Activated B cell treated with CpG ODN at 0.5 μM for 24 hours (primary cell): ENCODE data around the gene ACOX3. TPM values are rescaled to one million over a fixed set of nuclear protein-coding genes. Genes with fewer than 3 reads are reported as not detected.
A peak's percentile ranks its signal among the peaks of the same experiment; 100 is the strongest.

ENCODE experiments used
- ATAC-seq: fragments of 200-7000 bp; cut with Tn5 transposase; one replicate; pipeline ENCODE4 v1.10.0; 2021; ENCODE audit warnings: low read depth, mild to moderate bottlenecking, moderate library complexity
- CTCF ChIA-PET: fragments of 350-600 bp; sonication (Branson Sonifier 250); formaldehyde crosslinking; loops from one replicate; lab custom pipeline; 2021; ENCODE audit warnings: antibody characterized with exemption; lab: Charles Lee
- POLR2A ChIA-PET: fragments of 350-600 bp; sonication (Branson Sonifier 250); formaldehyde crosslinking; loops from one replicate; lab custom pipeline; 2021; ENCODE audit warnings: antibody characterized with exemption; lab: Charles Lee
- DNase-seq: peaks from one replicate; pipeline ENCODE4 v3.0.0; 2022
- H3K27ac Mint-ChIP-seq: one replicate; pipeline ENCODE4 v1.8.0; 2020; ENCODE audit warnings: mixed read lengths
- H3K27me3 Mint-ChIP-seq: one replicate; pipeline ENCODE4 v1.8.0; 2021; ENCODE audit warnings: mixed read lengths
- H3K36me3 Mint-ChIP-seq: one replicate; pipeline ENCODE4 v1.8.0; 2021; ENCODE audit warnings: low read depth, mixed read lengths
- H3K4me1 Mint-ChIP-seq: one replicate; pipeline ENCODE4 v1.8.0; 2021; ENCODE audit warnings: mixed read lengths
- H3K4me3 Mint-ChIP-seq: one replicate; pipeline ENCODE4 v1.8.0; 2020; ENCODE audit warnings: mild to moderate bottlenecking, mixed read lengths
- H3K9me3 Mint-ChIP-seq: one replicate; pipeline ENCODE4 v1.8.0; 2020; ENCODE audit warnings: mixed read lengths
- CTCF ChIP-seq: fragments of 200-600 bp; IDR thresholded peaks from one replicate; pipeline ENCODE4 v1.8.0; 2022; ENCODE audit warnings: antibody characterized with exemption, mild to moderate bottlenecking
- intact Hi-C: fragments of 100-400 bp; cut with micrococcal nuclease; formaldehyde crosslinking; loops from one replicate; pipeline ENCODE4 v1.15.1; 2024
- total RNA-seq: library from RNA; stranded (reverse); gene quantifications from 2 replicates; pipeline ENCODE4 v1.2.3, GENCODE V29; 2022

ACOX3 gene
- total RNA-seq, 1 donor from 2014 or later: 20.6 TPM

GRCh38 chr4:8404791-8405515, 35.6 kb downstream of the ACOX3 start:
- no peak for DNase-seq
- no peaks in the 10 kb centered on the region for H3K27me3 Mint-ChIP-seq

GRCh38 chr4:8403976-8404375, 36.5 kb downstream of the ACOX3 start:
- Mint-ChIP-seq H3K4me3 (no peak overlapping the region), H3K27ac (no peak overlapping the region), H3K36me3 (peaks cover 63% of the 10 kb centered on the region), H3K4me1 (no peaks in the 10 kb centered on the region), H3K27me3 (no peaks in the 10 kb centered on the region), H3K9me3 (no peaks in the 10 kb centered on the region)
- POLR2A ChIA-PET: no interaction called here
- CTCF ChIA-PET: interaction anchor here (0.6 to 2.7 kb wide), 5 partner anchors 11 to 600 kb away, joined by 3 to 17 read pairs (median 6); no protein-coding TSS in a partner anchor
- intact Hi-C loops: loop anchor here (1.0 to 2.0 kb wide), 3 partner anchors 162 to 599 kb away; no protein-coding TSS in a partner anchor
- TF ChIP-seq CTCF: no peak
- no peak for DNase-seq
- ATAC-seq: no peak

More at GRCh38 chr4:8404791-8405515, 35.6 kb downstream of the ACOX3 start:
- H3K4me1 Mint-ChIP-seq: no peaks in the 10 kb centered on the region
- H3K4me3 Mint-ChIP-seq: no peak overlapping the region
- no peak for ATAC-seq
- peaks cover 66% of the 10 kb centered on the region for H3K36me3 Mint-ChIP-seq
- POLR2A ChIA-PET: no interaction called here
- intact Hi-C loops: no loop called here
- H3K9me3 Mint-ChIP-seq: no peaks in the 10 kb centered on the region
- H3K27ac Mint-ChIP-seq: no peak overlapping the region
- CTCF ChIA-PET: no interaction called here
- TF ChIP-seq CTCF: no peak

GRCh38 chr4:8403173-8403753, 37.3 kb downstream of the ACOX3 start:
- H3K36me3 Mint-ChIP-seq: peaks cover 64% of the 10 kb centered on the region
- no peak overlapping the region for H3K27ac Mint-ChIP-seq
- intact Hi-C loops: loop anchor here (1.0 to 2.0 kb wide), 3 partner anchors 161 to 598 kb away; no protein-coding TSS in a partner anchor
- ChIA-PET CTCF (interaction anchor here (0.6 to 2.7 kb wide), 9 partner anchors 8 to 601 kb away, joined by 3 to 17 read pairs (median 5); no protein-coding TSS in a partner anchor), POLR2A (no interaction called here)
- DNase-seq: peak; percentile 50
- H3K4me1 Mint-ChIP-seq: peaks cover 5% of the 10 kb centered on the region
- no peaks in the 10 kb centered on the region for H3K27me3 Mint-ChIP-seq
- no peaks in the 10 kb centered on the region for H3K9me3 Mint-ChIP-seq
- TF ChIP-seq CTCF: peak; percentile 39
- ATAC-seq: peak; percentile 50
- H3K4me3 Mint-ChIP-seq: no peak overlapping the region

- intact Hi-C loops: loop anchor here (1.0 to 2.0 kb wide), 3 partner anchors 160 to 598 kb away; no protein-coding TSS in a partner anchor
- POLR2A ChIA-PET: no interaction called here
- peaks cover 5% of the 10 kb centered on the region for H3K4me1 Mint-ChIP-seq
- peaks cover 60% of the 10 kb centered on the region for H3K36me3 Mint-ChIP-seq
- DNase-seq: no peak
- TF ChIP-seq CTCF: no peak
- no peak overlapping the region for H3K27ac Mint-ChIP-seq
- ATAC-seq: no peak
- no peak overlapping the region for H3K4me3 Mint-ChIP-seq
- CTCF ChIA-PET: interaction anchor here (0.7 to 2.7 kb wide), 7 partner anchors 9 to 600 kb away, joined by 3 to 17 read pairs (median 6); no protein-coding TSS in a partner anchor
- H3K9me3 Mint-ChIP-seq: no peaks in the 10 kb centered on the region
- no peaks in the 10 kb centered on the region for H3K27me3 Mint-ChIP-seq
Measured at GRCh38 chr4:8402640-8403039, 37.9 kb downstream of the ACOX3 start.

GRCh38 chr4:8402181-8402597, 38.3 kb downstream of the ACOX3 start:
- Mint-ChIP-seq H3K4me1 (peaks cover 5% of the 10 kb centered on the region), H3K27me3 (no peaks in the 10 kb centered on the region), H3K4me3 (no peak overlapping the region), H3K9me3 (no peaks in the 10 kb centered on the region), H3K36me3 (peaks cover 58% of the 10 kb centered on the region), H3K27ac (no peak overlapping the region)
- intact Hi-C loops: loop anchor here (2.0 kb wide), 1 partner anchor 597 kb away; no protein-coding TSS in a partner anchor
- no peak for ATAC-seq
- DNase-seq: no peak
- CTCF ChIA-PET: interaction anchor here (1.3 to 2.7 kb wide), 4 partner anchors 160 to 600 kb away, joined by 5 to 17 read pairs (median 10); no protein-coding TSS in a partner anchor
- TF ChIP-seq CTCF: no peak
- POLR2A ChIA-PET: no interaction called here
